ENCODE data around the gene MPV17L.
A peak's percentile ranks its signal among the peaks of the same experiment; 100 is the strongest.
"Not testable (repeated sequence)": the region's sequence is repeated elsewhere in the genome, so short reads cannot be mapped to it uniquely, and the experiment has no call there.

The MPV17L gene

GRCh38 chr16:15417197-15417596 is 21.6 kb downstream of the MPV17L start:
- H3K9ac ChIP-seq (ENCODE audit: low read length) = no peak overlapping the region
- H3K27me3 ChIP-seq (ENCODE audit: control insufficient read depth, insufficient read depth, low read length) = no peaks in the 10 kb centered on the region
- no peaks in the 10 kb centered on the region for H3K36me3 ChIP-seq (ENCODE audit: control insufficient read depth, low read depth, low read length)
- no peak overlapping the region for H3K27ac ChIP-seq (ENCODE audit: low read length)
- H3K4me1 ChIP-seq (ENCODE audit: control insufficient read depth, low read depth, low read length) = no peaks in the 10 kb centered on the region
- no peak overlapping the region for H3K4me3 ChIP-seq (ENCODE audit: low read length)
- no peaks in the 10 kb centered on the region for H3K9me3 ChIP-seq (ENCODE audit: control insufficient read depth, low read depth, low read length)

GRCh38 chr16:15418206-15418605 is 22.7 kb downstream of the MPV17L start:
- Histone ChIP-seq H3K9ac (ENCODE audit: low read length) (no peak overlapping the region), H3K36me3 (ENCODE audit: control insufficient read depth, low read depth, low read length) (no peaks in the 10 kb centered on the region), H3K4me1 (ENCODE audit: control insufficient read depth, low read depth, low read length) (no peaks in the 10 kb centered on the region), H3K9me3 (ENCODE audit: control insufficient read depth, low read depth, low read length) (no peaks in the 10 kb centered on the region), H3K4me3 (ENCODE audit: low read length) (no peak overlapping the region), H3K27ac (ENCODE audit: low read length) (no peak overlapping the region), H3K27me3 (ENCODE audit: control insufficient read depth, insufficient read depth, low read length) (no peaks in the 10 kb centered on the region)

GRCh38 chr16:15421696-15422095 is 26.1 kb downstream of the MPV17L start:
- not testable (repeated sequence) for H3K27ac ChIP-seq (ENCODE audit: low read length); H3K9me3 ChIP-seq (ENCODE audit: control insufficient read depth, low read depth, low read length); H3K36me3 ChIP-seq (ENCODE audit: control insufficient read depth, low read depth, low read length); H3K4me3 ChIP-seq (ENCODE audit: low read length); H3K4me1 ChIP-seq (ENCODE audit: control insufficient read depth, low read depth, low read length); H3K27me3 ChIP-seq (ENCODE audit: control insufficient read depth, insufficient read depth, low read length); H3K9ac ChIP-seq (ENCODE audit: low read length)

- no peaks in the 10 kb centered on the region for H3K4me1 ChIP-seq (ENCODE audit: control insufficient read depth, low read depth, low read length)
- no peaks in the 10 kb centered on the region for H3K27me3 ChIP-seq (ENCODE audit: control insufficient read depth, insufficient read depth, low read length)
- H3K4me3 ChIP-seq (ENCODE audit: low read length) = no peak overlapping the region
- H3K27ac ChIP-seq (ENCODE audit: low read length) = no peak overlapping the region
- no peak overlapping the region for H3K9ac ChIP-seq (ENCODE audit: low read length)
- H3K36me3 ChIP-seq (ENCODE audit: control insufficient read depth, low read depth, low read length) = no peaks in the 10 kb centered on the region
- H3K9me3 ChIP-seq (ENCODE audit: control insufficient read depth, low read depth, low read length) = no peaks in the 10 kb centered on the region
These were observed 26.7 kb downstream of the MPV17L start for GRCh38 chr16:15422222-15422621.

GRCh38 chr16:15425861-15426260 is 30.3 kb downstream of the MPV17L start:
- Histone ChIP-seq H3K9ac (ENCODE audit: low read length) (no peak overlapping the region), H3K36me3 (ENCODE audit: control insufficient read depth, low read depth, low read length) (no peaks in the 10 kb centered on the region), H3K27ac (ENCODE audit: low read length) (no peak overlapping the region), H3K27me3 (ENCODE audit: control insufficient read depth, insufficient read depth, low read length) (no peaks in the 10 kb centered on the region), H3K9me3 (ENCODE audit: control insufficient read depth, low read depth, low read length) (no peaks in the 10 kb centered on the region), H3K4me1 (ENCODE audit: control insufficient read depth, low read depth, low read length) (no peaks in the 10 kb centered on the region), H3K4me3 (ENCODE audit: low read length) (no peak overlapping the region)

GRCh38 chr16:15426796-15427195 is 31.2 kb downstream of the MPV17L start:
- Histone ChIP-seq H3K27me3 (ENCODE audit: control insufficient read depth, insufficient read depth, low read length) (no peaks in the 10 kb centered on the region), H3K9ac (ENCODE audit: low read length) (no peak overlapping the region), H3K36me3 (ENCODE audit: control insufficient read depth, low read depth, low read length) (no peaks in the 10 kb centered on the region), H3K4me1 (ENCODE audit: control insufficient read depth, low read depth, low read length) (no peaks in the 10 kb centered on the region), H3K4me3 (ENCODE audit: low read length) (no peak overlapping the region), H3K9me3 (ENCODE audit: control insufficient read depth, low read depth, low read length) (no peaks in the 10 kb centered on the region), H3K27ac (ENCODE audit: low read length) (no peak overlapping the region)

GRCh38 chr16:15427648-15428239 is 32.2 kb downstream of the MPV17L start:
- no peaks in the 10 kb centered on the region for H3K27me3 ChIP-seq (ENCODE audit: control insufficient read depth, insufficient read depth, low read length)
- H3K36me3 ChIP-seq (ENCODE audit: control insufficient read depth, low read depth, low read length) = no peaks in the 10 kb centered on the region
- H3K4me3 ChIP-seq (ENCODE audit: low read length) = no peak overlapping the region
- H3K4me1 ChIP-seq (ENCODE audit: control insufficient read depth, low read depth, low read length) = no peaks in the 10 kb centered on the region
- H3K9me3 ChIP-seq (ENCODE audit: control insufficient read depth, low read depth, low read length) = no peaks in the 10 kb centered on the region
- H3K9ac ChIP-seq (ENCODE audit: low read length) = no peak overlapping the region
- no peak overlapping the region for H3K27ac ChIP-seq (ENCODE audit: low read length)

- not testable (repeated sequence) for H3K9me3 ChIP-seq (ENCODE audit: control insufficient read depth, low read depth, low read length); H3K4me3 ChIP-seq (ENCODE audit: low read length); H3K9ac ChIP-seq (ENCODE audit: low read length); H3K4me1 ChIP-seq (ENCODE audit: control insufficient read depth, low read depth, low read length); H3K36me3 ChIP-seq (ENCODE audit: control insufficient read depth, low read depth, low read length); H3K27ac ChIP-seq (ENCODE audit: low read length)
- H3K27me3 ChIP-seq (ENCODE audit: control insufficient read depth, insufficient read depth, low read length) = peaks cover 14% of the 10 kb centered on the region
These were observed 35.3 kb downstream of the MPV17L start for GRCh38 chr16:15430884-15431283.

- no peaks in the 10 kb centered on the region for H3K36me3 ChIP-seq (ENCODE audit: control insufficient read depth, low read depth, low read length)
These were observed 38.5 kb downstream of the MPV17L start for GRCh38 chr16:15434079-15434424.

GRCh38 chr16:15434425-15435215 is 39.1 kb downstream of the MPV17L start, which contains the start of gene BMERB1:
TSS of gene BMERB1 (plus strand) at chr16:15434588. CDS start at chr16:15434654, 66 bp downstream.
- H3K36me3 ChIP-seq (ENCODE audit: control insufficient read depth, low read depth, low read length) = no peaks in the 10 kb centered on the region
- peak within 1 kb of the TSS; percentile 41 for H3K9ac ChIP-seq (ENCODE audit: low read length)
- H3K27me3 ChIP-seq (ENCODE audit: control insufficient read depth, insufficient read depth, low read length) = peaks cover 18% of the 10 kb centered on the region
- H3K4me1 ChIP-seq (ENCODE audit: control insufficient read depth, low read depth, low read length) = peaks cover 8% of the 10 kb centered on the region
- H3K4me3 ChIP-seq (ENCODE audit: low read length) = peak within 1 kb of the TSS; percentile 86
- no peak within 1 kb of the TSS for H3K27ac ChIP-seq (ENCODE audit: low read length)
- H3K9me3 ChIP-seq (ENCODE audit: control insufficient read depth, low read depth, low read length) = no peaks in the 10 kb centered on the region

More at GRCh38 chr16:15434079-15434424, 38.5 kb downstream of the MPV17L start:
- peaks cover 8% of the 10 kb centered on the region for H3K4me1 ChIP-seq (ENCODE audit: control insufficient read depth, low read depth, low read length)
- no peaks in the 10 kb centered on the region for H3K9me3 ChIP-seq (ENCODE audit: control insufficient read depth, low read depth, low read length)
- H3K9ac ChIP-seq (ENCODE audit: low read length) = no peak overlapping the region
- H3K4me3 ChIP-seq (ENCODE audit: low read length) = peak overlapping the region; percentile 86
- peaks cover 18% of the 10 kb centered on the region for H3K27me3 ChIP-seq (ENCODE audit: control insufficient read depth, insufficient read depth, low read length)
- H3K27ac ChIP-seq (ENCODE audit: low read length) = no peak overlapping the region

- no peaks in the 10 kb centered on the region for H3K9me3 ChIP-seq (ENCODE audit: control insufficient read depth, low read depth, low read length)
- peak overlapping the region; percentile 41 for H3K9ac ChIP-seq (ENCODE audit: low read length)
- H3K27ac ChIP-seq (ENCODE audit: low read length) = no peak overlapping the region
- H3K27me3 ChIP-seq (ENCODE audit: control insufficient read depth, insufficient read depth, low read length) = peaks cover 18% of the 10 kb centered on the region
- peak overlapping the region; percentile 86 for H3K4me3 ChIP-seq (ENCODE audit: low read length)
- peaks cover 8% of the 10 kb centered on the region for H3K4me1 ChIP-seq (ENCODE audit: control insufficient read depth, low read depth, low read length)
- H3K36me3 ChIP-seq (ENCODE audit: control insufficient read depth, low read depth, low read length) = no peaks in the 10 kb centered on the region
These were observed 39.8 kb downstream of the MPV17L start for GRCh38 chr16:15435216-15435864.
